ENCODE results near the gene RUNX3. TPM values are rescaled to one million over a fixed set of nuclear protein-coding genes. Genes with fewer than 3 reads are reported as not detected.

Gene RUNX3
- total RNA-seq, 1 experiment from 2014 or later, result 22.6 TPM

- H3K27ac ChIP-seq (ENCODE audit: low read depth, low read length), result no peak overlapping the region
- no TSS peak for BruUV-seq (replicated peaks)
- no peak overlapping the region for H3K4me3 ChIP-seq (replicated peaks in 1 of 2; ENCODE audit: low read depth in 1 of 2, low read length in 2 of 2)
- ATAC-seq, result no peak
- no peak for TF ChIP-seq POLR2A (IDR thresholded peaks at IDR 0.05; ENCODE audit: borderline replicate concordance, extremely low read depth, insufficient read depth, insufficient read length)
- no peak for TF ChIP-seq YY1 (IDR thresholded peaks at IDR 0.05; ENCODE audit: extremely low read depth, insufficient replicate concordance, low read depth, low read length)
- no peak for TF ChIP-seq CTCF (IDR thresholded peaks at IDR 0.05 in 2 of 3, conservative IDR thresholded peaks at IDR 0.05 in 1 of 3; ENCODE audit: borderline replicate concordance in 1 of 3, insufficient read depth in 1 of 3, low read depth in 2 of 3, low read length in 2 of 3)
- no peak for TF ChIP-seq JUND (IDR thresholded peaks at IDR 0.05)
- TF ChIP-seq EZH2phosphoT487 (IDR thresholded peaks at IDR 0.05; ENCODE audit: borderline replicate concordance), result no peak
- TF ChIP-seq CEBPB (IDR thresholded peaks at IDR 0.05; ENCODE audit: low read depth), result no peak
- TF ChIP-seq, protein P1, sequence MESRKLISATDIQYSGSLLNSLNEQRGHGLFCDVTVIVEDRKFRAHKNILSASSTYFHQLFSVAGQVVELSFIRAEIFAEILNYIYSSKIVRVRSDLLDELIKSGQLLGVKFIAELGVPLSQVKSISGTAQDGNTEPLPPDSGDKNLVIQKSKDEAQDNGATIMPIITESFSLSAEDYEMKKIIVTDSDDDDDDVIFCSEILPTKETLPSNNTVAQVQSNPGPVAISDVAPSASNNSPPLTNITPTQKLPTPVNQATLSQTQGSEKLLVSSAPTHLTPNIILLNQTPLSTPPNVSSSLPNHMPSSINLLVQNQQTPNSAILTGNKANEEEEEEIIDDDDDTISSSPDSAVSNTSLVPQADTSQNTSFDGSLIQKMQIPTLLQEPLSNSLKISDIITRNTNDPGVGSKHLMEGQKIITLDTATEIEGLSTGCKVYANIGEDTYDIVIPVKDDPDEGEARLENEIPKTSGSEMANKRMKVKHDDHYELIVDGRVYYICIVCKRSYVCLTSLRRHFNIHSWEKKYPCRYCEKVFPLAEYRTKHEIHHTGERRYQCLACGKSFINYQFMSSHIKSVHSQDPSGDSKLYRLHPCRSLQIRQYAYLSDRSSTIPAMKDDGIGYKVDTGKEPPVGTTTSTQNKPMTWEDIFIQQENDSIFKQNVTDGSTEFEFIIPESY (IDR thresholded peaks at IDR 0.05; ENCODE audit: extremely low read depth, insufficient replicate concordance, low read length), result no peak
- no peak for TF ChIP-seq TCF7L2 (IDR thresholded peaks at IDR 0.05; ENCODE audit: borderline replicate concordance, extremely low read depth, insufficient read depth, insufficient read length)
- TF ChIP-seq ZNF274 (IDR thresholded peaks at IDR 0.05; ENCODE audit: low read depth, low read length), result no peak
- TF ChIP-seq, protein P2, sequence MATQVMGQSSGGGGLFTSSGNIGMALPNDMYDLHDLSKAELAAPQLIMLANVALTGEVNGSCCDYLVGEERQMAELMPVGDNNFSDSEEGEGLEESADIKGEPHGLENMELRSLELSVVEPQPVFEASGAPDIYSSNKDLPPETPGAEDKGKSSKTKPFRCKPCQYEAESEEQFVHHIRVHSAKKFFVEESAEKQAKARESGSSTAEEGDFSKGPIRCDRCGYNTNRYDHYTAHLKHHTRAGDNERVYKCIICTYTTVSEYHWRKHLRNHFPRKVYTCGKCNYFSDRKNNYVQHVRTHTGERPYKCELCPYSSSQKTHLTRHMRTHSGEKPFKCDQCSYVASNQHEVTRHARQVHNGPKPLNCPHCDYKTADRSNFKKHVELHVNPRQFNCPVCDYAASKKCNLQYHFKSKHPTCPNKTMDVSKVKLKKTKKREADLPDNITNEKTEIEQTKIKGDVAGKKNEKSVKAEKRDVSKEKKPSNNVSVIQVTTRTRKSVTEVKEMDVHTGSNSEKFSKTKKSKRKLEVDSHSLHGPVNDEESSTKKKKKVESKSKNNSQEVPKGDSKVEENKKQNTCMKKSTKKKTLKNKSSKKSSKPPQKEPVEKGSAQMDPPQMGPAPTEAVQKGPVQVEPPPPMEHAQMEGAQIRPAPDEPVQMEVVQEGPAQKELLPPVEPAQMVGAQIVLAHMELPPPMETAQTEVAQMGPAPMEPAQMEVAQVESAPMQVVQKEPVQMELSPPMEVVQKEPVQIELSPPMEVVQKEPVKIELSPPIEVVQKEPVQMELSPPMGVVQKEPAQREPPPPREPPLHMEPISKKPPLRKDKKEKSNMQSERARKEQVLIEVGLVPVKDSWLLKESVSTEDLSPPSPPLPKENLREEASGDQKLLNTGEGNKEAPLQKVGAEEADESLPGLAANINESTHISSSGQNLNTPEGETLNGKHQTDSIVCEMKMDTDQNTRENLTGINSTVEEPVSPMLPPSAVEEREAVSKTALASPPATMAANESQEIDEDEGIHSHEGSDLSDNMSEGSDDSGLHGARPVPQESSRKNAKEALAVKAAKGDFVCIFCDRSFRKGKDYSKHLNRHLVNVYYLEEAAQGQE (IDR thresholded peaks at IDR 0.05; ENCODE audit: low read depth), result no peak
- TF ChIP-seq ZFX (IDR thresholded peaks at IDR 0.05), result no peak
- TF ChIP-seq EZH2 (IDR thresholded peaks at IDR 0.05), result no peak
- no peak for TF ChIP-seq POLR2AphosphoS5 (IDR thresholded peaks at IDR 0.05; ENCODE audit: low read depth, low read length)
- no peak for TF ChIP-seq EGR1 (IDR thresholded peaks at IDR 0.05; ENCODE audit: low read depth)
- TF ChIP-seq SP1 (IDR thresholded peaks at IDR 0.05; ENCODE audit: low read depth), result no peak
- no peak for TF ChIP-seq MAX (IDR thresholded peaks at IDR 0.05)
- TF ChIP-seq ELF1 (IDR thresholded peaks at IDR 0.05; ENCODE audit: borderline replicate concordance, low read depth), result no peak
- TF ChIP-seq RAD21 (IDR thresholded peaks at IDR 0.05; ENCODE audit: low read depth), result no peak
- no peak for TF ChIP-seq SRF (IDR thresholded peaks at IDR 0.05; ENCODE audit: low read depth)
- H3K36me3 ChIP-seq (ENCODE audit: control insufficient read depth in 1 of 2, insufficient read depth in 2 of 2, low read length in 2 of 2), result no peaks in the 10 kb centered on the region
- H3K4me1 ChIP-seq (ENCODE audit: control insufficient read depth in 1 of 2, insufficient read depth in 2 of 2, low read length in 2 of 2), result no peaks in the 10 kb centered on the region
- ChIA-PET POLR2A (interaction anchor here (1.3 kb wide), 1 partner anchor 10 kb away, joined by 3 read pairs; no protein-coding TSS in a partner anchor), RAD21 (ENCODE audit: low non-redundant PET in 1 of 2, low total read pairs in 2 of 2, uncharacterized antibody in 2 of 2, unreplicated experiment in 2 of 2) (no interaction called here), CTCF (interaction anchor here (1.0 kb wide), 1 partner anchor 10 kb away, joined by 4 read pairs; the partner anchor contains the start of gene RUNX3)
- H2AFZ ChIP-seq (ENCODE audit: low read depth, low read length, poor library complexity, severe bottlenecking), result no peak overlapping the region
- DNase-seq (ENCODE audit: low read depth, low spot score), result no peak
- H3K4me2 ChIP-seq (ENCODE audit: low read length), result no peak overlapping the region
- H3K9ac ChIP-seq (ENCODE audit: low read length), result no peak overlapping the region
- no peaks in the 10 kb centered on the region for H3K79me2 ChIP-seq (ENCODE audit: insufficient read depth, low read length)
- no peaks in the 10 kb centered on the region for H4K20me1 ChIP-seq (ENCODE audit: insufficient read depth)
- no peaks in the 10 kb centered on the region for H3K27me3 ChIP-seq (ENCODE audit: insufficient read depth, low read length)
- no peaks in the 10 kb centered on the region for H3K9me3 ChIP-seq (ENCODE audit: control insufficient read depth in 1 of 2, insufficient read depth in 1 of 2, low read depth in 1 of 2, low read length in 2 of 2)
- no peaks in the 10 kb centered on the region for H3K9me2 ChIP-seq (ENCODE audit: insufficient read depth)
- intact Hi-C loops (cut with micrococcal nuclease), result no loop called here
Measured at GRCh38 chr1:24940231-24940630, 10.2 kb upstream of the RUNX3 start.
